Kidney (tissue), 22 donors: ENCODE measurements around the gene F5. TPM values are rescaled to one million over a fixed set of nuclear protein-coding genes. Genes with fewer than 3 reads are reported as not detected.
A peak's percentile ranks its signal among the peaks of the same experiment; 100 is the strongest.

Source experiments
- DNase-seq, 5 donors: peaks; one replicate each; pipeline ENCODE4 v3.0.0-alpha.2; 2013 to 2020
- FAIRE-seq: peaks from 2 replicates; lab custom pipeline; 2012; peaks lifted over from hg19 to GRCh38; lab: Jason Lieb, UNC
- H3K27ac ChIP-seq, 2 donors: one replicate each; pipeline ENCODE4 v1.7.0; 2013; ENCODE audit warnings: low read depth in 2 of 2, low read length in 2 of 2, inconsistent platforms in 1 of 2
- H3K27me3 ChIP-seq: one replicate; pipeline ENCODE4 v1.7.1; 2013; ENCODE audit warnings: low read length, inconsistent platforms; ENCODE audit not compliant: control insufficient read depth, insufficient read depth
- H3K36me3 ChIP-seq, 3 donors: one replicate each; pipeline versions ENCODE4 v1.7.0 to v1.7.1; 2013; ENCODE audit warnings: low read length in 3 of 3, control low read depth in 1 of 3, inconsistent platforms in 1 of 3; ENCODE audit not compliant: insufficient read depth in 3 of 3, control insufficient read depth in 2 of 3
- H3K4me1 ChIP-seq, 3 donors: one replicate each; pipeline versions ENCODE4 v1.7.0 to v1.7.1; 2013; ENCODE audit warnings: low read length in 3 of 3, inconsistent platforms in 1 of 3, low read depth in 1 of 3; ENCODE audit not compliant: control insufficient read depth in 2 of 3, insufficient read depth in 2 of 3
- H3K4me3 ChIP-seq, 3 donors: one replicate each; pipeline versions ENCODE4 v1.7.0 to v1.8.1; 2013; ENCODE audit warnings: low read length in 3 of 3, control low read depth in 1 of 3, inconsistent platforms in 1 of 3
- H3K9ac ChIP-seq, 3 donors: one replicate each; pipeline versions ENCODE4 v1.7.0 to v1.7.1; 2013; ENCODE audit warnings: low read length in 3 of 3, control low read depth in 1 of 3, inconsistent platforms in 1 of 3
- H3K9me3 ChIP-seq, 3 donors: one replicate each; pipeline versions ENCODE4 v1.7.0 to v1.7.1; 2013; ENCODE audit warnings: low read length in 3 of 3, control low read depth in 1 of 3, inconsistent platforms in 1 of 3; ENCODE audit not compliant: control insufficient read depth in 2 of 3, insufficient read depth in 1 of 3
- CTCF ChIP-seq: IDR thresholded peaks from 3 replicates; pipeline ENCODE4 v1.5.1; 2012; ENCODE audit warnings: mild to moderate bottlenecking, moderate library complexity, borderline replicate concordance; ENCODE audit not compliant: insufficient read depth; ENCODE audit errors: extremely low read depth
- intact Hi-C: fragments of 100-400 bp; cut with DNase I; formaldehyde crosslinking; loops from one replicate; pipeline ENCODE4 v1.11.1; 2022
- long read RNA-seq, 10 donors: library from polyadenylated mRNA in 1 of 10; unstranded in 1 of 10; transcript quantifications; one replicate each; pipeline ENCODE4 v2.0.0 and lab custom pipeline, GENCODE V29; 2021 to 2026
- polyA plus RNA-seq: library from polyadenylated mRNA; stranded (reverse); fragments of 350-450 nt; fragmentation: Illumina TruSeq; extraction: RNeasy Lipid Tissue Mini Kit (QIAGEN cat#74804); gene quantifications from one replicate; pipeline ENCODE4 v1.2.3, GENCODE V29; 2014; ENCODE audit warnings: low read depth, low replicate concordance; ENCODE audit not compliant: insufficient read depth
- total RNA-seq: library from RNA; stranded (reverse); fragmentation: NEBNext Ultra II Directional; extraction: Animal tissue kit (Norgen Biotek cat#: 25700); gene quantifications from one replicate; pipeline ENCODE4 v1.2.1, GENCODE V29; 2021
- donor health status: control.
- donor health status: control.
- donor health status: control.
- donor health status: control.
- donor health status: control.
- donor health status: DM: yes; HTN: yes; CAD: no.
- donor health status: Normal renal cell carcinoma (clear cell type).

The F5 gene
- total RNA-seq (3.8 TPM), polyA plus RNA-seq (5.1 TPM)
- long read RNA-seq, donor 1, result 0 reads
- long read RNA-seq, donor 2, result 0 reads
- long read RNA-seq, donor 3, result 0 reads
- long read RNA-seq, donor 4, result 0 reads
- long read RNA-seq, donor 5, result 0 reads
- long read RNA-seq, donor 6, result 0 reads
- long read RNA-seq, donor 7, partial matches to known transcripts, result 2 of 2 reads
- long read RNA-seq, donor 7, other reads (novel, unspliced or antisense), result 0 of 2 reads
- long read RNA-seq, donor 8, result 0 reads
- long read RNA-seq, donor 9, result 0 reads
- long read RNA-seq, donor 10, result 0 reads

DNA sequence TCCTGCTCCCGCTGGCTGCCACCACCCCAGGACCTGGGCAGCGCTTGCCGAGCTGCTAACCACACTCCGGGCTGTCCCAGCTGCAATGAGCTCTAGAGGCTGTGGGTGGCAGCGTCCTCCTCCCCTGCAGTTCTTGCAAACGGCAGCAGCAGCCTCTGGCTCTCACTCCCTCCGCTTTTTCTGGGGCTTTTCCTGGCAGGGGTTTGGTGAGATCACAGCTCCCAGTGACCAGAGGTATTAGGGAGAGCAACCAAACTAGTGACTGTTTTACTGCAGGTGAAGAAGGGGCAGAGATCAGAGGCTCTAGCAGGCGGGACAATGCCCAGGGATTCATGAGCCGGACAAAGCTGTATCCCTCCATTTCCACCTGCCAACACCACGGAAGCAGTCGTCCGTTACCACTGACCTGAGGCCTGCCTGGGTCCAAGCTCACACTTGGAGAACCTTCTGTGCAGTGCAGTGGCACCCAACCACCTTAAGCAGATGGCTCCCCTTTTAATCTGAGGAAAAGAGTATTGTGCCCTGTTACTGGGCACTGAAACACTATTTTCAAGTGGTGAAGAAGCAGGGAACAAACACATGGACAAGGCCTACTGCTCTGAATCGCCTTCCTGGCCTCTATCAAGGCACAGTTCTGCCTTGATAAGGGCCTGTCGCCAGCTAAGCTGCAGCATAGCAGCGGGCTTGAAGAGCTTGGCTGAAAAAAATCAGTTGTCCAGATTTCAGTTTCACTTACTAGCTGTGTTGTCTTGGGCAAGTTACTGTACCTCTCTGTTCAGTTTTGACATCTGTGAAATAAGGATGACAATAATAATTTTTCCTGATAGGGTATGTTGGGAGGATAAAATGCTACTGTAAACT lies at the start of gene F5:
F5 (minus strand) TSS at position 87 of the 861 bp plus-strand sequence. CDS start 95 bp downstream, outside the sequence.
- no peak for FAIRE-seq
- H3K27ac ChIP-seq, result no peak within 1 kb of the TSS
- H3K27me3 ChIP-seq, result no peaks in the 10 kb centered on the region
- DNase-seq, result peak; percentile 75 to 91 (median 78)
- H3K9me3 ChIP-seq, result no peaks in the 10 kb centered on the region
- H3K9ac ChIP-seq, result peak within 1 kb of the TSS in 1 of 3 donors; percentile 39
- H3K4me1 ChIP-seq, result peaks cover 0 to 7% (median 0%) of the 10 kb centered on the region in 3 donors
- H3K36me3 ChIP-seq, result no peaks in the 10 kb centered on the region
- TF ChIP-seq CTCF, result peak; percentile 44
- intact Hi-C loops, result no loop called here
- peak within 1 kb of the TSS in 2 of 3 donors; percentile 39 to 47 for H3K4me3 ChIP-seq

GRCh38 chr1:169634877-169635276 lies 48.6 kb upstream of the F5 start:
- Histone ChIP-seq H3K4me1 (no peaks in the 10 kb centered on the region), H3K36me3 (no peaks in the 10 kb centered on the region), H3K9ac (no peak overlapping the region), H3K9me3 (peaks cover 0 to 25% (median 0%) of the 10 kb centered on the region in 3 donors), H3K27me3 (no peaks in the 10 kb centered on the region), H3K27ac (no peak overlapping the region), H3K4me3 (no peak overlapping the region)
- DNase-seq (no peak), FAIRE-seq (no peak)
- intact Hi-C loops, result no loop called here
- TF ChIP-seq CTCF, result no peak

- no peak for TF ChIP-seq CTCF
- intact Hi-C loops, result no loop called here
- Histone ChIP-seq H3K9me3 (peaks cover 0 to 25% (median 0%) of the 10 kb centered on the region in 3 donors), H3K4me1 (no peaks in the 10 kb centered on the region), H3K27me3 (no peaks in the 10 kb centered on the region), H3K9ac (no peak overlapping the region), H3K4me3 (no peak overlapping the region), H3K27ac (no peak overlapping the region), H3K36me3 (no peaks in the 10 kb centered on the region)
- DNase-seq (no peak), FAIRE-seq (no peak)
Measured at GRCh38 chr1:169634145-169634544, 47.9 kb upstream of the F5 start.
